Brain microvascular endothelial cell (primary cell): Measurements from ENCODE around the gene FOXG1.

Source experiments
- DNase-seq: peaks from one replicate; pipeline ENCODE4 v3.0.0-alpha.2; 2020
- H3K27ac ChIP-seq: fragments of 250-450 bp; sonication (Bioruptor Pico); 2 replicates; pipeline ENCODE4 v1.5.1; 2020; ENCODE audit warnings: mild to moderate bottlenecking, moderate library complexity
- H3K27me3 ChIP-seq: fragments of 250-450 bp; sonication (Bioruptor Pico); replicated peaks from 2 replicates; pipeline ENCODE4 v1.5.1; 2020; ENCODE audit warnings: mild to moderate bottlenecking
- H3K36me3 ChIP-seq: fragments of 250-450 bp; sonication (Bioruptor Pico); replicated peaks from 2 replicates; pipeline ENCODE4 v1.5.1; 2020; ENCODE audit warnings: mild to moderate bottlenecking
- H3K4me3 ChIP-seq: 2 replicates; pipeline ENCODE4 v1.5.1; 2011; ENCODE audit warnings: low read depth, mild to moderate bottlenecking, control low read depth, low read length, moderate library complexity
- in situ Hi-C: cut with HindIII; loops from 2 replicates; pipeline ENCODE4 v1.10.0; 2017; ENCODE audit warnings: low sequenced_read_pairs, low pct_ligation_motif_present
- TF ChIP-seq, protein P1 (sequence below): IDR thresholded peaks from 2 replicates; pipeline ENCODE4 v1.5.1; 2011; ENCODE audit warnings: low read depth, mild to moderate bottlenecking, moderate library complexity, low read length, control low read depth, inconsistent platforms; ENCODE audit errors: missing control alignments

The FOXG1 gene

DNA sequence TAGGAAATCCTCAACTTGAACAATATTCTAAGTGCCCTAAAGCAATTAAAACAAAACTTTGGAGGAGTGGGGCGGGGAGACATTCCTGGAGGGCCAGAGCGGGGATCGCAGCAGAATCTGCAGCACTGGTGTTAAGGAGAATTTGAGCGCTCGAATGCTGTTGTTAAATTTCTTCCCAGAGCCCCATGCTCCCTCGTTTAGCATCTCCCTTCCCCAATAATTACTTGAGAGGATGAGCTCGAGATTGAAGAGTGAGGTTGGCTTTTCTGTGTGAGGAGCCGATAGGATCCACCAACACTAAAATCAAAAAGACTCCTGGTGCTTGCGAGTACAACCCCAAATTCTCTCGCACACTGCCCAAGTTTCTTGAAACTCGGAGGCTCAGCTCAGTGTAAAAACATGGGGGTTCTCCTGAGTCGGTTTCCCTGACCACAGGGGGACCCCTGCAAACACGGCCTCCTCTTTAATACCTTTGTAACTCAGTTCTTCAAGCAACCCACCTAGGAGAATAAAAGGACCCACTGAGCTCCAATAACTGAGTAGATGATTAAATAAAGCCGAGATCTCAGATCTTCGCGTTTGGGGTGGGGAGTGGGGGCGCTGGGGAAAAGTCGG lies 10.2 kb upstream of the FOXG1 start:
- TF ChIP-seq, protein P1, sequence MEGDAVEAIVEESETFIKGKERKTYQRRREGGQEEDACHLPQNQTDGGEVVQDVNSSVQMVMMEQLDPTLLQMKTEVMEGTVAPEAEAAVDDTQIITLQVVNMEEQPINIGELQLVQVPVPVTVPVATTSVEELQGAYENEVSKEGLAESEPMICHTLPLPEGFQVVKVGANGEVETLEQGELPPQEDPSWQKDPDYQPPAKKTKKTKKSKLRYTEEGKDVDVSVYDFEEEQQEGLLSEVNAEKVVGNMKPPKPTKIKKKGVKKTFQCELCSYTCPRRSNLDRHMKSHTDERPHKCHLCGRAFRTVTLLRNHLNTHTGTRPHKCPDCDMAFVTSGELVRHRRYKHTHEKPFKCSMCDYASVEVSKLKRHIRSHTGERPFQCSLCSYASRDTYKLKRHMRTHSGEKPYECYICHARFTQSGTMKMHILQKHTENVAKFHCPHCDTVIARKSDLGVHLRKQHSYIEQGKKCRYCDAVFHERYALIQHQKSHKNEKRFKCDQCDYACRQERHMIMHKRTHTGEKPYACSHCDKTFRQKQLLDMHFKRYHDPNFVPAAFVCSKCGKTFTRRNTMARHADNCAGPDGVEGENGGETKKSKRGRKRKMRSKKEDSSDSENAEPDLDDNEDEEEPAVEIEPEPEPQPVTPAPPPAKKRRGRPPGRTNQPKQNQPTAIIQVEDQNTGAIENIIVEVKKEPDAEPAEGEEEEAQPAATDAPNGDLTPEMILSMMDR: no peak
- no peak overlapping the region for H3K27ac ChIP-seq
- no peaks in the 10 kb centered on the region for H3K36me3 ChIP-seq
- in situ Hi-C loops: loop anchor here (25.0 kb wide), 1 partner anchor 781 kb away; no protein-coding TSS in a partner anchor
- peaks cover 37% of the 10 kb centered on the region for H3K27me3 ChIP-seq
- no peak for DNase-seq
- no peak overlapping the region for H3K4me3 ChIP-seq

DNA sequence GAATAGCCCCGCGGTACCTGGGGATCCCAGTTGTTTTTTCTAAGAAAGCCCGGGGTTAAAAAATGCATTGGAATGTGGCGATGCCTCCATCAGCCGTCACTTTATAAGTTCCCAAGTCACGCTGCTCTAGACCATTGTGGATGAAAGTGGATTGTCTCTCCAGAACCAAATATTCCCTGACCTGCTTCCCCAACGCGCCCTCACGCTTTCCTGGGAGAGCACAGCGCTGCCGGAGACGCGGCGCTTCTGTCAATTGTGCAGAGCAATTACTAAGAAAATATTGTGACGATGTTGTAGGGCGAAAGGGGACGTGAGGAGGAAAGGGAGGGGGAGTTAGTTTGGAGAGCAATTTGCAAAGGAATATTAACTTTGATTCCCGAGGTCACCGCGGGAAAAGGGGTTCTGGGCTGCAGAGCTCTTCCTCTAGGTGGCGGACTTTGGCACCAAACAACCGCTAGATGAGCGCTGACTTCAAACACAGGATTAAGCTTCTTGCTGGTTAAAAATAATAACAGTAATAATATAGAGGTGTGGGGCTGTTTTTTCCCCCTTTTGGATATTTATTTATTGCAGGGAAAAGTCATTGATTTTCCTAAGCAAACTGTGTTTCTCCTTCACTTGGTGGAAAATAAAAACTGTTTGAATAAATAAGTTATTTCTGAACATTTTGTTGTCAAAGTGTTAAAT lies 9.6 kb upstream of the FOXG1 start:
- in situ Hi-C loops: loop anchor here (25.0 kb wide), 1 partner anchor 780 kb away; no protein-coding TSS in a partner anchor
- peak; percentile 14 for DNase-seq
- H3K27ac ChIP-seq: no peak overlapping the region
- H3K27me3 ChIP-seq: peaks cover 40% of the 10 kb centered on the region
- H3K4me3 ChIP-seq: no peak overlapping the region
- H3K36me3 ChIP-seq: no peaks in the 10 kb centered on the region
- TF ChIP-seq, protein P1: peak; percentile 93

DNA sequence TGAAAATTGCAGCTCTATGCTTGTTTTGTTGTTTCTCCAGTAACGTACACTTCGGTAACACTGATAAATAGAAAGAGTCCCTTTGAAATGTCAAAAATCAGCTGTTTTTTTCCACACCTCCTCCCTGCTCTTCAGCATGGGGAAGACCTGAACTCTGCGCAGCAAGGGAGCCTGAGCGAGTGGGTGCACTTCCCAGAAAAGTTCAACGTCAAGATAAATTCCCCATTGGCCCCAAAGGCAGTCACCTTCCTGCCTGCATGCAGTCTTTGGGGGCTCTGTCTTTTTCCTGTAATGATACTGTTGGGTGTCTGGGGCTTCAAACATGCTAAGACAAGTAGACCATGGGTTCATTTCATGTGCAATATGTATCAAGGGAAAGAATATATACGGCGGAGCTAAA lies 8.8 kb upstream of the FOXG1 start:
- DNase-seq: no peak
- Histone ChIP-seq H3K4me3 (no peak overlapping the region), H3K27ac (no peak overlapping the region), H3K36me3 (no peaks in the 10 kb centered on the region), H3K27me3 (peaks cover 46% of the 10 kb centered on the region)
- in situ Hi-C loops: loop anchor here (25.0 kb wide), 1 partner anchor 780 kb away; no protein-coding TSS in a partner anchor
- TF ChIP-seq, protein P1: no peak

GRCh38 chr14:28758253-28758884 lies 8.2 kb upstream of the FOXG1 start:
- Histone ChIP-seq H3K4me3 (no peak overlapping the region), H3K27ac (no peak overlapping the region), H3K27me3 (peaks cover 46% of the 10 kb centered on the region), H3K36me3 (no peaks in the 10 kb centered on the region)
- in situ Hi-C loops: loop anchor here (25.0 kb wide), 1 partner anchor 779 kb away; no protein-coding TSS in a partner anchor
- DNase-seq: no peak
- TF ChIP-seq, protein P1: no peak

DNA sequence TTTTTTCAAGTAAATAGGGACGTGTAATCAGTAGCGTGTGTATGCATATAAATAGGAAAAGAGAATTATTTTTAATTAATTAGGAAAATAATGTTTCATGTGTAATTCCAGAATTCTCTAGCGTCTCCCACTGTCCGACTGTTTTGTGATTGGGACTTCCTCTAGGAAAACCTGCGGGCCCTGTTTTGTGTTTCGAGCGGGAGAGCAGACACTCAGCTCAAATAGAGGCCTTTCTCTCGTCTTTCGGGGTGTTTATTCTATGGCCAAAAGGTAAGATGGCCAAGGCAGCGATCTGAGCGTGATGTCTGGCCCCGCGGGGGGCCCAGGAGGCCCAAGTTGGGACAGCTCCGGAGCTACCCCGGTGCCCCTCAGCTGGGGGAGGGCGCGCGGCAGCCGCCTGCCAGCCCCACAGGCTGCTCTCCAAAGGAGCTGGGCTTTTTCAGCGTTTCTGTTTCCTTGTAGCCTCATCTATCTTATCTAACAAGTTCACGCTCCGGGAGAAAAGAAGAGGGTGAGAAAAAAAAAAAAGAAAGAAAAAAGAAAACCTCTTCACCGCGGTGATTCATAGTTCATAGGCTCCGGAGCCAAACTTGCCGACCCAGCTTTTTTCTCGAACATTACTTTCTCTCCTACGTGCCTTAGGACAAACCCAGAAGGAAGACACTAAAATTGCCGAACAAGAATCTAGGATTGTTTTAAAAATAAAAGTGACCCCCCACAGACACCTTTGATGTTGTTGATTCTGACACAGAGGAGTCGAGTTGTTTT lies 7.5 kb upstream of the FOXG1 start:
- Histone ChIP-seq H3K36me3 (no peaks in the 10 kb centered on the region), H3K27me3 (peaks cover 50% of the 10 kb centered on the region), H3K4me3 (no peak overlapping the region), H3K27ac (no peak overlapping the region)
- TF ChIP-seq, protein P1: no peak
- in situ Hi-C loops: loop anchor here (25.0 kb wide), 1 partner anchor 778 kb away; no protein-coding TSS in a partner anchor
- DNase-seq: no peak
